Measurements from ENCODE around the gene PRPS1L1.

GRCh38 chr7:17989546-17989945 lies 38.1 kb downstream of the PRPS1L1 start:
- TF ChIP-seq CTCF (optimal IDR thresholded peaks at IDR 0.05 in 1 of 3, IDR thresholded peaks at IDR 0.05 in 1 of 3, conservative IDR thresholded peaks at IDR 0.05 in 1 of 3; ENCODE audit: extremely low read depth in 1 of 3, insufficient read depth in 2 of 3, low read length in 3 of 3) (no peak), EZH2 (IDR thresholded peaks at IDR 0.05; ENCODE audit: low read length) (no peak)
